ENCODE results near the gene OTOF.

The OTOF gene

DNA sequence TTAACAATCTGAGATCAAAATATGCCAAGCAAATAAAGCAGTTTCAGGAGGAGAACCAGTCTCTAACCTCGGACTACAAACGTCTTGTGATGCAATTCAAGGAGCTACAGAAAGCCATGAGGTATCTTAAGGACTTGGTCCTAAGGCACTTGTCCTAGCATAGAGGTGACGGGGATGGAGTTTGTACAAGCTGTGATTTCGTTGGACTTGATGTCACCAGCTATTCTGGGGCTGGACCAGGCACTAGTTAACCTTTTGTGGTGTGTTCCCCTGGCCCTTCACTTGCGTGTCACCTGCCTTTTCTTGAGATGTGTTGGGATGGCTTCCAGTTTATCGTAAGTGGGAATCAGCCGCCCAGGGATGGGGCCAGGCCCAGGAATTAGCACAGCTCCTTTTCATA is 33.7 kb downstream of the OTOF start:
- DNase-seq, result no peak

DNA sequence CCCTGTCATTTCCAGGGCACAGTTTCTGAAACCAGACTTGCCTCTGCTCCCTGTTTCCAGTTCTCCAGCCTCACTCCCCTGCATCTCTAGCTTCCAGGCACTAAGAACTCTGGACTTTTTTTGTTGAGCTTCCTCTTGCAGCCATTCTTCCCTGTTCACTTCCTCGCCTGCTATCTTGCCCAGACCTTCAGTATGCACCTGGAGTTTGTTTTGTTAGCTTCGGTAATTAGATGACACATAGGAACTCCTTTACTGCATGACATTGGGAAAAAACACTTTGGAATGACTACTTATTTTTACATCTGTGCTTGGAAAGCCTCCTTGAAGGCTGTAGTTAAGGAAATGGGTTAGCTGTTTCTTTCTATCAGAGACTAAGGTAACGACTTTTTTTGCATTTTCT is 35.2 kb downstream of the OTOF start:
- no peak for DNase-seq

DNA sequence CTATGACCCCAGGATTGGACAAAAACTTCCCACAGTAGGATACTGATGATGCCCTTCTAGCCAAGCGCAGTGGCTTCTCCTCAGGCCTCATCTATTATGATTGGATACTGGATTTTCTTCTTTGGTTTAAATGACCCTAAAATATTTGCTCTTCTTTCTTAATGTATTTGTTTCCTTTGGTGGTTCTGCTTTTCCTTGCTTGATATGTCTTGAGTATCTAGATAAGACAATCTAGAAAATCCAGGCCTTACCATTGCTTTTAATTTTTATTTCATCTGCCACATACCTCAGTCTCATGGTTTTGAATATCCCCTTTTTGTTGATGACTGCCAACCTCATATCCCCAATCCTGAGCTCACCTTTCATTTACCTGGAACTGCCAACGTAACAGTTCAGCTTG is 35.6 kb downstream of the OTOF start:
- DNase-seq, result no peak

DNA sequence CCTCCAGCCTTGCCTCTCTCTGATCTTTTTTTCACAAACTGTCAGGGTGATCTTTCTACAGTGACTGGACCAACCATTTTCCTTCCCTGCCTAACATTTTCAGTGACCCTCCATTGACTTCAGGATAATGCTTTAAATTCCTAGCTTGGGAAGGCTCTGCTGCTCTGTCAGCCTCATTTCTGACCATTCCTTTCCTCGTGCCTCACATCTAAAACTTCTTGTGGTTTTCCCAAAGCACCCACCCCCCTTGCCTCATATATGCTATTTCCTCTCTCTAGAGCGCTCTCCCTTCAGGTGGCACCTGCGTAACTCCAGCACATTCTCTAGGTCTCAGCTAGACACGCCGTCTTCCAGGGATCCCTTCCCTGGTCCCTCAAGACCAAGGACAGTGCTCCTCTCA is 39.0 kb downstream of the OTOF start:
- DNase-seq, result no peak

DNA sequence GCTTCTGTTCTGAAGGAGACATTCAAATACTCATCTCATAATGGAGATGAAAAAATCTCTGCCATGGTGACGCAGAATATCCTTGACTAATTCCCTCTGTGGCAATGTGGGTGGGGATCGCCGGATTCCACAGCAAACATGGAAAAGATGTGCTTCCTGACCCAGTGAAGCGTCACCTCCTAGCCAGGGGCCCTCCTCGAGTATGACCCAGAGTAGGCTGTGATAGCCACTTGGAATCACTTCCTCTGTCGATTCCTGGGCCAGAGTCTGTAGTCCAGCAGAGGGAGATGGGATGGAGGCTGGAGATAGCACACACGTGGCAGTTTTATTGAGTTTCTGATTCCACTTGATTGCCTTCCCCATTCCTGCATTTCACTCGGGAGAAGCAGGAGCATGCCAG is 39.4 kb downstream of the OTOF start:
- DNase-seq, result no peak

DNA sequence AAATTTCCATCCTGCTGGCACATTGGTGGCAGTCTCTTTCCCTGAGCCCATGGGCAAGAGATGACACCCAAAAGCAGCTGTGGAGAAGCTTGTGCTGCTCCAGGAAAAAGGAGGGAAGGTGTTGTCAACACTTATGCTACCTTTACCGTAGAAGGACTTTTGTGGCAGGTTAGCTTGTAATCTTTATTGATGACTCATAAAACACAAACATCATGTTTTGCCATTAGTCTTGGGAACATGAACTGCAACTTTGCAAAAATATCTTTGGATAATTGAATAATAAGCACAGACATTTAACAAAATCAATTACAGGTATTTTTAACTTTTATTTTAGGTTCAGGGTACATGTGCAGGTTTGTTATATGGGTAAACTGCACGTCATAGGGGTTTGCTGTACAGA is 42.8 kb downstream of the OTOF start:
- DNase-seq, result no peak

DNA sequence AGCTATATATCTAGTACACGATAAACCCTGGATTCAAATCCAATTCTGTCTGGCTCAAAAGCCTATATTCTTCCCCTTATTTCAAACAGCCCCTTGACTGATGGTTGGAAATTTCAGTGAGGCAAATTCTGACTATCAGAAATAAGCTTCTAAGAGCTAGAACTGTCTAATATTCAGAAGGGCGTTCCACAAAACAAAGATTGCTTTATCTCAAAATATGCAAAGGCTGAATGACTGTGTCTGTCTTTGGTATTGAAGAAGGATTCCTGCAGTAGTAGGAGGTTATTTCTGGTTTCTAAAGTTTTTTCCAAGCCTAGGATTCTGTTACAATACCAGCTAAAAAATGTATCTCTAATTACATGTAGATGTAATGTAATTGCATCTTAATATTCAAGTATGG is 45.1 kb downstream of the OTOF start:
- DNase-seq, result no peak

DNA sequence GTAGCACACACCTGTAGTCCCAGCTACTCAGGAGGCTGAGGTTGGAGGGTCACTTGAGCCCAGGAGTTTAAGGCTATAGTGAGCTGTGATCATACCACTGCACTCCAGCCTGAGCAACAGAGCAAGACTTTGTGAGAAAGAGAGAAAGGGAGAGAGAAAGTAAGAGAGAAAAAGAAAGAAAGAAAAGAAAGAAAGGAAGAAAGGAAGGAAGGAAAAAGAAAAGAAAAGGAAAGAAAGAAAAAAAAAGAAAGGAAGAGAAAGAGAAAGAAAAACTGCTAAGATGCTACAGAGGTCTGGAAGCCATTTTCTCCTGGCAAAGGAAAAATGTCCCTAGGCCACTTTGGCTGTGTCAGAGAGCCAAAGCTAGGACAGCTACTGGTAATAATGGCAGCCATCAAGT is 45.6 kb downstream of the OTOF start:
- no peak for DNase-seq

DNA sequence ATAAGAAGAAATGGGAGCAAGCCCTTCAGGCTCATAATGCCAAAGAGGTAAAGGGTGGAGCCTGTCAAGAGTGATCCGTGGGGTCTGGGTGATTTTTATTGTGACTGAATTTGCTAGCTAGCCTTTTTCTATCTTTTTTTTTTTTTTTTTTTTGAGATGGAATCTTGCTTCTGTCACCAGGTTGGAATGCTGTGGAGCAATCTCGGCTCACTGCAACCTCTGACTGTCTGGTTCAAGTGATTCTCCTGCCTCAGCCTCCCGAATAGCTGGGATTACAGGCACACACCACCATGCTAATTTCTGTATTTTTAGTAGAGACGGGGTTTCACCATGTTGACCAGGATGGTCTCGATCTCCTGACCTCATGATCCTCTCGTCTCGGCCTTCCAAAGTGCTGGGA is 47.1 kb downstream of the OTOF start:
- no peak for DNase-seq

DNA sequence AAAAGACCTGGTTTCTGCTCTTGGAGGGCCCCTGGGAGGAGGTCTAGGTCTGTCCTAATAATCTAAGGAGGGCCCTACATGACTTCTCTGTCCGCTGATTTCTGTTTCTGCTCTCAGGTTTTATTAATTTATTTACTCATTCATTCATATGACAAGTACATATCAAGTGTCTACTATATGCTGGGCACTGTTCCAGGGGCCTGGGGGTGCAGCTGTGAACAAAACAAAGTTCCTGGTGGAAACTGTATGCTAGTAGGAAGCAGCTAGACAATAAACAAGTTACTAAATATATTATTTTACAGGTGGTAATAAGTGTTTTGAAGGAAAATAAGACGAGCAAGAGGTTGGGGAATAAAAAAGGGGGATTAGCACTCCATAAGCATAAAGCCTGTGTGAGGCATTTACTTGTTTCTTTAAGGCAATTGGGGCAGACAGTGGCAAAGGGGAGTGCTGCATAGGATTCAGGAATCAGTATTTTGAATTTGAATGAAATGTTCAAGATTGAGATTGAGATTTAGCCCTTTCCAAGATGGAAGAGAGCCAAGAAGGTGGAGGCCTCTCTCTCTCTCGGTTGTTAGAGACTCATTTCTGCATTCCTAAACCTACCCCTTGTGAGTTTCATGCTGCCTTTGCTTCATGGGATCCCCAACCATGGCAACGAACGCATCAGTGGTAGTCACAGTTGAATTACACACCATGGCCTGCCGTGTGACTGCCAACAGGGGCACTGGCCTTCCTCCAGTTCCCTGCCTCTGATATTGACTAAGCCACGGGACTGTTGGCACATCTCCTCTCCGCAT is 47.9 kb downstream of the OTOF start:
- no peak for DNase-seq

DNA sequence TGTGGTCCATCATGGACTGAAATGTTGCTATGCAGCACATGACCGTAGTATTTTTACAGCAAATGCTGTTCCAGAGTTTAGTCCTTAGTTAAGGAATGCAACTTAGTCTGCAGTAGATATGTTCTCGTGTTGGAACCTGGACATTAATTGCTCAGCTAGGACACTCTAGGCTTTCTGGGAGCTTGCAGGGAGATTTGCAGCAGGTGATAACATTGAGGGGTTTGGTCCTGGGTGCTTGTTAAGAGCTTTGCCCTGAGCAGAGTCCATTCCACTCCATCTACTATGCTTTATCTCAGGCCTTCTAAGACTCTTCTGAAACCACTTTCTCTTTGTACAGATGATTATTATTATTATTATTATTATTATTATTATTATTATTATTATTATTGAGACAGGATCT is 49.1 kb downstream of the OTOF start:
- DNase-seq, result no peak

DNA sequence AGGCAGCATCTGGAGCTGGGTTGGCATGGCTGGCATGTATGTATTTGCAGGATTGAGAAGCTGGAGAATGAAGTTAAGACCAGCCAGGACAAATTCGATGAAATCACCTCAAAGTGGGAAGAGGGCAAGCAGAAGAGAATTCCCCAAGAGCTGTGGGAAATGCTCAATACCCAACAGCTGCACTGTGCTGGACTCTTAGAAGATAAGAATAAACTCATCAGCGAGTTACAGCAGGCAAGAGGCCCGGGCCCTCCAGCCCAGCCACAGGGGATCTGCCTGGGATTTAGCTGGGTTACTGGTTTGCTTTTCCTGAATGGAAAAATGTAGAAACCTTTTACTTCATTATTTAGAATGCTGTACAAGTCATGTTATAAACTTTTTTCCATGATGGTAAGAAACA is 53.7 kb downstream of the OTOF start:
- no peak for DNase-seq

DNA sequence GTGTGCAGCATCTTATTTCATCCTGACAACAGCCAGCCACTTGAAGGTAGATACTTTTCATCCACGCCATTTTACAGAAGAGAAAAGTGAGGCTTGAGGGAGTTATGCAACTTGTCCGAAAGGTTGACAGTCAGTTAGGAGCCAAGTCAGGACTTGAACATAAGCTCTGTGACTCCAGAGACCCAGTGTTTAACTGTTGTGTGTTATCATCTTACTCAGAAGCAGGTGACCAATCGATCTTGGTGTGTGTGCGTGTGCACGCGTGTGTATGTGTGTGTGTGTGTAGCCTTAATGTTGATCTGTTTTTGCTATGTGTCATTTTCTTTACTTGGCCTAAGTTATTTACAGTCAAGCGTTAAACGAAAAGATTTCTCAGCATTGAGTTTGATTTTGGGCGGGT is 54.2 kb downstream of the OTOF start:
- no peak for DNase-seq

DNA sequence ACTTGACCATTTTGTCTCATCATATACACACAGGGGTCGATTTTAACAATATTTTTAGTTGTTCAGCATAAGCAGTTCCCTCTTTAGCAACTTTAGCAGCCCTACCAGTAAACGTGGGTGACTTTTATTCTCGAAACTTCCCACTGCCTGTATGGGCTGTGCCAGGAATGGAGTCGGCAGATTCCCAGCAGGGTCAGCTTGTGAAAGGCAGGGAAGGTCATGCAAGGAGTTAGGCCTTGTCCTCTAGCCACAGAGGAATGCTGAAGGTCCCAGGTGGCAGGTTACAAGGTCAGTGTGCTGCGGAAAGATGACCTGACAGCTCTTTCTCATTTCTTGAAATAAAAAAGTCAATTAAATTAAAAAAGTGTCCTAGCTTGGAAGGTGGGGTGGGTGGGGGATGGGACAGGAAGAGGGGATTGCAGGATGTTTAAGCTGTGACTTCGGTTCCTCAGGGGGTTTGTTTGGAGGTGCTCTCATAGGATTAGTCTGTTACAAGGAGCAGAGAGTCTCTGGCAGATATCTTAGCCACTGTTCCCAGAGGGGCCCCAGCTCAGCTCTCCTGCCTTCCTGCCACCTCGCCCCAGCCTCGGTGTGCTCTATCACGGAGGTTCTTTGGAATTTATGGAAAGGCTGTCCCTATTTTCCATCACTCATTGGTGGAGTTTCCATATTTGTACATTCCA is 54.8 kb downstream of the OTOF start:
- no peak for DNase-seq

DNA sequence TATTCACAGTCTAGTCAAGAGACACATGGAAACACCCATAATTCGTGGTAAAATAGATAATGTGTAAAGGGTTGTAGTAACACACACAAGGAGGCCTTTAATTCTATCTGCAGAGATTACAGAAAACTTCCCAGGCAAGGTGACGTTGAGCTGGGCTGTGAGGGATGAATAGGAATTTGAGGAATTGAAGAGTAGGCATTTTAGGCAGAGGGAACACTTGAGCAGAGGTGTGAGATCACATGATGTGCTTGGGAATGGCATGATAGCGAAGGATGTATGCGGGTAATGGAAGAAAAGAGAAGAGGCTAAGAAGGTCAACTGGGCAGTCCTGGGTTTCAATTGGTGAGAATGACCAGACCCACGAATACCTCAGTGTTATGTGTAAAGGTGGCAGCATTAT is 56.0 kb downstream of the OTOF start:
- no peak for DNase-seq

DNA sequence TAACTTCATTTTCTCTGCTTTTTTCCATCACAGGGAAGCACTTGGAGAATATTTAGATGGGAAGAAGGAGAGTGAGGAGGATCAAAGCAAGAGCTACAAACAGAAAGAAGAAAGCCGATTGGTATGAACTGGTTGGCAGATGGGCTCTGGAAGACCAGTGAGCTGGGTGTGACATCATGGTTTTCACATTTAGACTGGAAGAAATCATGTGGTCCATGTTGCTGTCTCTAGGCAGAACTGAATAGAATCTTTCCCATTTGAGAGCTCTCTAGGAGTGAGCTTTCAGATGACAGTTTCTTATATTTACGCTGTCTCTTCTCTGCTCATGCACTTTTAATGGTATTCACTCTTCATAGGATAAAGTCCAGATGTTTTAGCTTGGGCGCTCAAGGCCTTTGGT is 63.6 kb downstream of the OTOF start:
- DNase-seq, result no peak

DNA sequence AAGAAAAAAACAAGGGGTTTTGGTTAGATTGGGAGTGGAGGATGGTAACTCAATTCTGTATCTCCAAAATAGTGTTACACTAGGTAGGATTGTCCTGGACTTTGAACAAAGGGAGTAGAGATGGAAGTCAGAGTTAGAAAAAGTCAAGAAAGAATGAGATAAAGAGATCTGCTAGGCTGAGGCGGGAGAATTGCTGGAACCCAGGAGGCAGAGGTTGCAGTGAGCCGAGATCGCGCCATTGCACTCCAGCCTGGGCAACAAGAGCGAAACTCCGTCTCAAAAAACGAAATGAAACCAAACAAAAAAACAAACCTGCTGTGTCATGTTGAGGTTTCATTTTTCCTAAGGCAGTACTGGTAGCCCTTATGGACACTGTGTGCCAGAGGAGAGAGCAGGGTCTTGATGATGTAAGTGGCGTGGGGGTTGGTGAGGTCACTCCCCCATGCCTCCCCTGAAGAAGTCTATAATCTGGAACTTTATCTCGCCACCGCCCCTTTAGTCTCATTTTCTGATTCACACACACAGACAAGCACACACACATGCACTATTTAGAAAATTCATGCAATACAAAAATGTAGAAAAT is 65.7 kb downstream of the OTOF start:
- DNase-seq, result no peak

DNA sequence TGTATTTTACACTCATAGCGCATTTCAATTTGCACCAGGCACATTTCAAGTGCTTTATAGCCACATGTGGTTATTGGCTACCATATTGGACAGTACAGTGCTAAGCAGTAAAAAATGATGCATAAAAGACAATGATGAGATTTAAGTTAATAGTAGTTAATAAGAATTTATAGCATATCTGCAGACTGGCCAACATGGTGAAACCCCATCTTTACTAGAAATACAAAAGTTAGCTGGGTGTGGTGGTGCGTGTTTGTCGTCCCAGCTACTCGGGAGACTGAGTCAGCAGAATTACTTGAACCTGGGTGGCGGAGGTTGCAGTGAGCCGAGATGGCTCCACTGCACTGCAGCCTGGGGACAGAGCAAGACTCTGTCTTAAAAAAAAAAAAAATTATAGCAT is 66.5 kb downstream of the OTOF start:
- no peak for DNase-seq

DNA sequence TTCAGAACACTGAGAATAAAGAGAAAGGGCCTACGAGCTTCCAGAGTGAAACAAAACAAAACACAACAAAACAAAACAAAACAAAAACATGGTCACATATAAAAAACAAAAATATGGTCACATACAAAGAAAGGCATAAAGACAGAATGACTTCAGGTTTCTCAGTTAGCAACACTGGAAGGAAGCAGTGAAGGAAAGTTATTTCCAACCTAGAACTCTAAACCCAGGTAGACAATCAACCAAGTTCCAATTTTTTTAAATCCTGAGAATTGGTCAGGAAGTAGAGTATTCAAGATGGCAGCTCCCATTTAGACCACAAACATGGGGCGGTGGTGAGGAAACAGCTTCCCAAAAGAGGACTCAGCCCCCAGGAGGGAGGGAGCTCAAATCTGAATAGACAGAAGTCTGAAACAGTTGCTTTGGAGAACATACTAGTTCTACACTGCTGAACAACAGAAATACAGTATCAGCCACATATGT is 67.1 kb downstream of the OTOF start:
- no peak for DNase-seq

DNA sequence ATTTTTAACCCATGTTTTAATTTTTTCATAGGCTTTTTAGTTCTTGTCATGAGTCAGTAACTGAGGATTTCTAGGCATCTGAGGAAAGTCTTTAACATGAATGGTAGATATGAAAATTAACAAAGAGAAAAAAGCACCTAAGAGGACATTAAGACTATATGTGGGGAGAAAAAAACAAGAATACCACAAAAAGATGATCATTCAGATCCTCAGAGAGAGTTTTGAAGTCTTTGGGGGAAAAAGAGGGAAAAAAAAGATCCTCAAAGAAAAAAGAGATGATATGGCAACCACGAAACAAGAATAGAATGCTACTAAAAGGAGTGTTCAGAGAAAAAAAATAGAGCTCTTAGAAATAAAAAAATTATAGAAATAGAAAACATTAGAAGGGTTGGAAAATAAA is 68.1 kb downstream of the OTOF start:
- no peak for DNase-seq

DNA sequence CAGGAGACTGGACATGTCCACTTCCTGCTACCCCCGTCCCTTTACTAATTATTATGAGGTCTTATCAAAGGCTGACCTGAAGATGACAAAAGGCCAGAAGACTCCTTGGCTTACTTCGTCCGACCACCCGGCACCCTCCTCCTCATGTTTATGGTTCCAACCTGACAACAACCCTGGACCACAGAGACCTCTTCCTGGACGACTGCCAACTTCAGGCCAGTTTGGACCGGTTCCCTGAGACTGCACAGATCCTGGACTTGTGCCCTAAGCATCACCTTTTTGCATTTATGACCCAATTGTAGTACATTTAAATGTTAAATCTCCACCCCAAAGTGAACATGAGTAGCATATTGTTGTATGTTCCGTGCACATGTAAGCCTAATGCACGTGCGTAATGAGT is 70.4 kb downstream of the OTOF start:
- no peak for DNase-seq
